Sigmoid colon (tissue), 7 donors: ENCODE results near the gene AXDND1. TPM values are rescaled to one million over a fixed set of nuclear protein-coding genes. Genes with fewer than 3 reads are reported as not detected.

ENCODE experiments used
- DNase-seq: peaks from one replicate; pipeline ENCODE4 v3.0.0-alpha.2; 2019
- H3K27ac ChIP-seq, 4 donors: fragments of 200-600 bp; sonication (generic); one replicate each; pipeline ENCODE4 v1.5.1; 2016 to 2019; ENCODE audit warnings: mild to moderate bottlenecking in 1 of 4
- H3K27me3 ChIP-seq, 3 donors: fragments of 200-600 bp; sonication (generic); one replicate each; pipeline ENCODE4 v1.5.1; 2019; ENCODE audit warnings: mild to moderate bottlenecking in 1 of 3
- H3K36me3 ChIP-seq, 4 donors: fragments of 200-600 bp; sonication (generic); one replicate each; pipeline ENCODE4 v1.5.1; 2016 to 2019
- H3K4me1 ChIP-seq, 4 donors: fragments of 200-600 bp; sonication (generic); one replicate each; pipeline ENCODE4 v1.5.1; 2017 to 2019
- H3K4me3 ChIP-seq, 4 donors: fragments of 200-600 bp; sonication (generic); one replicate each; pipeline ENCODE4 v1.5.1; 2017 to 2019; ENCODE audit warnings: mild to moderate bottlenecking in 2 of 4, moderate library complexity in 1 of 4
- H3K9me3 ChIP-seq, 4 donors: fragments of 200-600 bp in 3 of 4; sonication (generic) in 3 of 4; one replicate each; pipeline versions ENCODE4 v1.5.1 to v1.6.1; 2013 to 2019
- CTCF ChIP-seq, 4 experiments: fragments of 450-650 bp in 3 of 4; fragments of 200-600 bp in 1 of 4; IDR thresholded peaks; one replicate each; pipeline ENCODE4 v1.5.1; 2016 to 2019; ENCODE audit warnings: antibody characterized with exemption in 4 of 4, mild to moderate bottlenecking in 3 of 4, moderate library complexity in 2 of 4
- EP300 ChIP-seq, 4 donors: sonication (generic); formaldehyde crosslinking; IDR thresholded peaks; one replicate each; pipeline ENCODE4 v1.6.1; 2017; ENCODE audit warnings: antibody characterized with exemption in 4 of 4
- POLR2A ChIP-seq, 2 donors: fragments of 450-650 bp; IDR thresholded peaks; one replicate each; pipeline ENCODE4 v1.6.1; 2016; ENCODE audit warnings: antibody characterized with exemption in 2 of 2, mild to moderate bottlenecking in 2 of 2, moderate library complexity in 2 of 2
- POLR2AphosphoS5 ChIP-seq, 4 donors: sonication (generic); formaldehyde crosslinking; IDR thresholded peaks; one replicate each; pipeline ENCODE4 v1.6.1; 2017; ENCODE audit warnings: antibody characterized with exemption in 4 of 4
- WGBS, 2 donors: extraction: QIAGEN DNeasy Blood & Tissue Kit; methylation state at CpG; one replicate each; pipeline ENCODE4 v1.1.7; 2013; 5-methylcytosine and 5-hydroxymethylcytosine counted together
- intact Hi-C: fragments of 100-400 bp; cut with DNase I; formaldehyde crosslinking; loops from one replicate; pipeline ENCODE4 v1.15.1; 2023
- polyA plus RNA-seq, 3 donors: library from polyadenylated mRNA; stranded (reverse); fragments of 200-250 nt; gene quantifications; one replicate each; pipeline ENCODE4 v1.2.3, GENCODE V29; 2013
- total RNA-seq, 4 donors: library from RNA; depleted of rRNA; stranded (reverse); fragments of >200 nt; gene quantifications; one replicate each; pipeline ENCODE4 v1.1.0, GENCODE V29; 2016
- donor health status: healthy with polysubstance abuse.
- donor health status: Bipolar disorder and iron deficiency.
- donor health status: healthy.

Gene AXDND1
- total and polyA plus RNA-seq, 7 donors: 0.14 to 19.2 (median 2.4) TPM; not detected in 1

DNA sequence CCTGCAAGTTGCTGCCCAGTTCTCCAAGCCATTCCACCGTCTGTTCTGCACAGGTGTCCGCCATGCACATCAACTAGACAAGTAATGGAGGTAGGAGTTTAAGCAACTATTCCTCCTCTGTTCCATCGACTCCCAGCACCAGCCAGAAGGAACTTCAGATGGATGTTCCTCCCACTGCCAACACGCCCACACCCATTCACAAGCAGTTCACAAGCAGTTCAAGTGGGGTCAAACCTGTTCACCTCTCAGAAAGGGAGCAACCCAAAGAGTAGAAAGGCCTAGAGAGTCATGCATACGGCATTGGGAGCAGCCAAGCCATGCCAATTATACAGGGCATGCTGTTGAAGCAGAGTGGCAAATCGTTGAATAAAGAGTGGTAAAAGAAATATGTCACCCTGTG lies 221.6 kb downstream of the AXDND1 start:
- intact Hi-C loops: no loop called here
- H3K4me3 ChIP-seq: no peak overlapping the region
- H3K9me3 ChIP-seq: no peaks in the 10 kb centered on the region
- no peak for TF ChIP-seq CTCF (IDR thresholded peaks at IDR 0.05)
- no peak for TF ChIP-seq EP300 (IDR thresholded peaks at IDR 0.05)
- peaks cover 9 to 21% (median 13%) of the 10 kb centered on the region in 3 donors for H3K27me3 ChIP-seq
- peaks cover 0 to 19% (median 11%) of the 10 kb centered on the region in 4 donors for H3K4me1 ChIP-seq
- H3K27ac ChIP-seq: no peak overlapping the region
- 93 to 94% methylated on average over 6 of the region's 6 CpGs for WGBS, 2 donors
- DNase-seq: no peak
- H3K36me3 ChIP-seq: no peaks in the 10 kb centered on the region

DNA sequence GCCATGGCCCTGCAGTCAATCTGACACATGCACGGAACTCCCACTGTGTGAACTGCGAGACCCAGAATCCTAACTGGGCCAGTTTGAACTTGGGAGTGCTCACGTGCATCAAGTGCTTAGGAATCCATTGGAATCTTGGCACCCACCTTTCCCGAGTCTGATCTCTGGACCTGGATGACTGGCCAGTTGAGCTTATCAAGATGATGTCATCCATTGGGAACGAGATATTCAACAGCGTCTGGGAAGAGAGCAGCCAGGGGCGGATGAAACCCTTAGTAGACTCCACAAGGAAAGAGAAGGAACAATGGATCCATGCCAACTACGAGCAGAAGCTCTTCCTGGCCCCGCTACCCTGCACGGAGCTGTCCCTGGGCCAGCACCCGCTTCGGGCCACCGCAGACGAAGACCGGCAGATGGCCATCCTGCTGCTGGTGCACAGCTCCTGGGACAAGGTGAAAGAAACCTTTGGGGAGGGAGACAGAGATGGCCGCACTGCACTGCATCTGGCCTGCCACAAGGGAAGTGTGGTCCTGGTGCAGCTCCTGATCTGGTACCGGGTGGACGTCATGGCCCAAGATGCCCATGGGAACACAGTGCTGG lies 222.8 kb downstream of the AXDND1 start:
- Histone ChIP-seq H3K4me1 (peaks cover 0 to 19% (median 11%) of the 10 kb centered on the region in 4 donors), H3K36me3 (no peaks in the 10 kb centered on the region), H3K27ac (no peak overlapping the region), H3K9me3 (no peaks in the 10 kb centered on the region), H3K27me3 (peaks cover 9 to 33% (median 16%) of the 10 kb centered on the region in 3 donors), H3K4me3 (no peak overlapping the region)
- intact Hi-C loops: no loop called here
- TF ChIP-seq EP300 (IDR thresholded peaks at IDR 0.05) (no peak), POLR2AphosphoS5 (IDR thresholded peaks at IDR 0.05) (no peak)
- 93 to 94% methylated on average over 18 of the region's 18 CpGs for WGBS, 2 donors
- DNase-seq: no peak

DNA sequence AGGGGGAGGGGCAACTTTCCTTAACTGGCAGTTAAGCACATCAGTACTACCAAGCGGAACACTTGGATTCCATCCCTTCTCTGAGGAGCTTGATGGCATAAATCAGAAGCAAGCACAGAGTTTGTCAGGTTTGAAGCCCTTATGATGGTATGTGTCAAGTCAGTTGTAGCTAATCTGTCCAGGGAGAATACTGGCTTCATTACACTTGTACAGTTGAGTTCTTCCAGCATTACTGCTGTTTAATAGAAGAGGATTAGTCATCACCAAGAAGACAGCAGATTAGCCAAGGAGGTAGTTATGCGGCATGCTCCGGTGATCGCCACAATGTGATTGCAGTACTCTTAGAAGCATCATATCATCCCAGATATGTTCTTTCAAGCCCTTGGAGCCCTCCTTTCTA lies 223.7 kb downstream of the AXDND1 start:
- 91 to 93% methylated on average over 4 of the region's 4 CpGs for WGBS, 2 donors
- peaks cover 9 to 33% (median 16%) of the 10 kb centered on the region in 3 donors for H3K27me3 ChIP-seq
- no peaks in the 10 kb centered on the region for H3K36me3 ChIP-seq
- H3K4me1 ChIP-seq: peaks cover 0 to 19% (median 11%) of the 10 kb centered on the region in 4 donors
- H3K9me3 ChIP-seq: no peaks in the 10 kb centered on the region
- no peak overlapping the region for H3K27ac ChIP-seq
- intact Hi-C loops: no loop called here
- no peak for TF ChIP-seq POLR2AphosphoS5 (IDR thresholded peaks at IDR 0.05)
- no peak for TF ChIP-seq EP300 (IDR thresholded peaks at IDR 0.05)
- TF ChIP-seq CTCF (IDR thresholded peaks at IDR 0.05): no peak
- TF ChIP-seq POLR2A (IDR thresholded peaks at IDR 0.05): no peak
- no peak for DNase-seq
- no peak overlapping the region for H3K4me3 ChIP-seq

DNA sequence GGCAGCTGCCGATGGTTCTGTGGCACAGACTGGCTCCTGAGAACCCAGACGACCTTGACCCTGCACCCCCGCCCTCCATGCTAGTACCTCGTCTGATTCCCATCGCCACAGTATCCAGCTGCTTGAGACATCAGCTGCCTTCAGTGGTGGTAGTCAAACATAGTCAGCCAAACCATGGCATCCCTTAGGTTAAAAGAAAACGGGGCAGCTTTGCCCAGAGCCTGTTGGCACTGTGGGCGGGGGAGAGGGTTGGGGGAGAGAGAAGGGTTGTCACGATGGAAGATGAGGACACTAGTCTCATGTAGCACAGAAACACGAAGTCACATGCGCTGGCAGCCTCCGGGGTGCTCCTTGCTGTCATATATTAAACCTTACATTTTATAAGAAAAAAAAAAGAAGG lies 224.9 kb downstream of the AXDND1 start:
- 86 to 91% methylated on average over 11 of the region's 11 CpGs for WGBS, 2 donors
- no peaks in the 10 kb centered on the region for H3K9me3 ChIP-seq
- H3K27ac ChIP-seq: no peak overlapping the region
- DNase-seq: no peak
- no peak for TF ChIP-seq CTCF (IDR thresholded peaks at IDR 0.05)
- TF ChIP-seq POLR2A (IDR thresholded peaks at IDR 0.05): no peak
- no peak for TF ChIP-seq EP300 (IDR thresholded peaks at IDR 0.05)
- TF ChIP-seq POLR2AphosphoS5 (IDR thresholded peaks at IDR 0.05): no peak
- peaks cover 10 to 33% (median 16%) of the 10 kb centered on the region in 3 donors for H3K27me3 ChIP-seq
- H3K4me1 ChIP-seq: peaks cover 0 to 18% (median 10%) of the 10 kb centered on the region in 4 donors
- no peak overlapping the region for H3K4me3 ChIP-seq
- intact Hi-C loops: no loop called here
- H3K36me3 ChIP-seq: no peaks in the 10 kb centered on the region

- DNase-seq: no peak
- Histone ChIP-seq H3K36me3 (no peaks in the 10 kb centered on the region), H3K27me3 (peaks cover 13 to 33% (median 16%) of the 10 kb centered on the region in 3 donors), H3K4me3 (peak overlapping the region in 2 of 4 donors; percentile 12 to 28), H3K4me1 (peaks cover 0 to 12% (median 8%) of the 10 kb centered on the region in 4 donors), H3K27ac (no peak overlapping the region), H3K9me3 (no peaks in the 10 kb centered on the region)
- TF ChIP-seq CTCF (IDR thresholded peaks at IDR 0.05) (no peak), POLR2A (IDR thresholded peaks at IDR 0.05) (no peak), EP300 (IDR thresholded peaks at IDR 0.05) (no peak), POLR2AphosphoS5 (IDR thresholded peaks at IDR 0.05) (no peak)
- 10 to 31% methylated on average over 7 of the region's 7 CpGs for WGBS, 2 donors
- intact Hi-C loops: no loop called here
Measured at GRCh38 chr1:179591253-179591591, 225.5 kb downstream of the AXDND1 start.
